Endothelial cell of umbilical vein (primary cell): ENCODE measurements around the gene ACAP2. TPM values are rescaled to one million over a fixed set of nuclear protein-coding genes. Genes with fewer than 3 reads are reported as not detected.

ENCODE experiments used
- BruUV-seq: library from RNA; stranded (reverse); fragments of 400-500 nt; replicated peaks from 2 replicates; lab custom pipeline; 2021; lab: Mats Ljungman, UMichigan
- CTCF ChIA-PET: fragments of 300-600, 350-600 bp; sonication (Branson Sonifier 250); formaldehyde crosslinking; loops from one replicate; lab custom pipeline; 2021; ENCODE audit warnings: antibody characterized with exemption, inconsistent platforms; lab: Charles Lee
- POLR2A ChIA-PET: fragments of 300-600, 350-600 bp; sonication (Branson Sonifier 250); formaldehyde crosslinking; loops from one replicate; lab custom pipeline; 2021; ENCODE audit warnings: antibody characterized with exemption, inconsistent platforms; lab: Charles Lee
- DNase-seq: peaks from one replicate; pipeline ENCODE4 v3.0.0-alpha.2; 2011; ENCODE audit warnings: low read depth, low spot score
- FAIRE-seq: peaks from 2 replicates; lab custom pipeline; 2011; peaks lifted over from hg19 to GRCh38; lab: Jason Lieb, UNC
- H2AFZ ChIP-seq: 2 replicates; pipeline ENCODE4 v1.6.0; 2012; ENCODE audit warnings: low read depth, low read length, control low read depth, inconsistent platforms
- H3K27ac ChIP-seq: 2 replicates; pipeline ENCODE4 v1.5.1; 2011; ENCODE audit warnings: low read depth, mild to moderate bottlenecking, control low read depth, low read length, moderate library complexity; ENCODE audit not compliant: insufficient read depth
- H3K27me3 ChIP-seq, 2 experiments: 2 replicates each; pipeline versions ENCODE4 v1.6.0 to v1.6.1; 2011; ENCODE audit warnings: low read length in 2 of 2, mixed read lengths in 1 of 2; ENCODE audit not compliant: control insufficient read depth in 2 of 2, insufficient read depth in 2 of 2
- H3K36me3 ChIP-seq, 2 experiments: 2 replicates in 1 of 2; 3 replicates in 1 of 2; pipeline ENCODE4 v1.5.1; 2011; ENCODE audit warnings: low read length in 2 of 2, mild to moderate bottlenecking in 1 of 2, moderate library complexity in 1 of 2; ENCODE audit not compliant: control insufficient read depth in 2 of 2, insufficient read depth in 2 of 2; ENCODE audit errors: extremely low read depth in 1 of 2
- H3K4me1 ChIP-seq: 3 replicates; pipeline ENCODE4 v1.5.1; 2011; ENCODE audit warnings: mild to moderate bottlenecking, low read length; ENCODE audit not compliant: control insufficient read depth, insufficient read depth; ENCODE audit errors: extremely low read depth
- H3K4me2 ChIP-seq: 2 replicates; pipeline ENCODE4 v1.6.1; 2011; ENCODE audit warnings: low read length, control low read depth, mixed read lengths; ENCODE audit not compliant: insufficient read depth
- H3K4me3 ChIP-seq, 3 experiments: fragments of 200-600 bp in 1 of 3; sonication (generic), shearing (Covaris generic) in 1 of 3; replicated peaks in 1 of 3; 2 replicates each; pipeline ENCODE4 v1.5.1; 2011 to 2016; ENCODE audit warnings: control low read depth in 3 of 3, low read length in 3 of 3, mild to moderate bottlenecking in 2 of 3, inconsistent platforms in 1 of 3, low read depth in 1 of 3, moderate library complexity in 1 of 3; ENCODE audit not compliant: insufficient read depth in 1 of 3
- H3K79me2 ChIP-seq: 2 replicates; pipeline ENCODE4 v1.6.0; 2012; ENCODE audit warnings: low read length, inconsistent platforms; ENCODE audit not compliant: control insufficient read depth, insufficient read depth
- H3K9ac ChIP-seq: replicated peaks from 2 replicates; pipeline ENCODE3; 2011; ENCODE audit warnings: low read length, control low read depth; ENCODE audit not compliant: insufficient read depth; ENCODE audit errors: extremely low read depth
- H3K9me1 ChIP-seq: replicated peaks from 3 replicates; pipeline ENCODE4 v1.6.0; 2011; ENCODE audit warnings: mild to moderate bottlenecking, low read length; ENCODE audit not compliant: control insufficient read depth, insufficient read depth; ENCODE audit errors: extremely low read depth
- H3K9me3 ChIP-seq: replicated peaks from 2 replicates; pipeline ENCODE4 v1.5.1; 2012; ENCODE audit warnings: low read length, inconsistent platforms; ENCODE audit not compliant: control insufficient read depth, insufficient read depth
- H4K20me1 ChIP-seq: replicated peaks from 2 replicates; pipeline ENCODE3; 2011; ENCODE audit warnings: mild to moderate bottlenecking, low read length; ENCODE audit not compliant: control insufficient read depth, insufficient read depth; ENCODE audit errors: extremely low read depth
- EZH2 ChIP-seq: IDR thresholded peaks from 2 replicates; pipeline ENCODE4 v1.6.1; 2012; ENCODE audit warnings: borderline replicate concordance, low read depth, mild to moderate bottlenecking, moderate library complexity, low read length, inconsistent platforms; ENCODE audit not compliant: severe bottlenecking
- FOS ChIP-seq: IDR thresholded peaks from 2 replicates; pipeline ENCODE4 v1.6.1; 2011; ENCODE audit warnings: mild to moderate bottlenecking, low read length, moderate library complexity, borderline replicate concordance; ENCODE audit not compliant: insufficient read depth
- GATA2 ChIP-seq: IDR thresholded peaks from 2 replicates; pipeline ENCODE4 v1.7.0; 2011; ENCODE audit warnings: low read depth, mild to moderate bottlenecking, moderate library complexity, mixed read lengths, low read length; ENCODE audit not compliant: insufficient read length, insufficient read depth
- JUN ChIP-seq: IDR thresholded peaks from 2 replicates; pipeline ENCODE4 v1.6.1; 2011; ENCODE audit warnings: borderline replicate concordance, low read depth; ENCODE audit not compliant: insufficient read length, insufficient read depth
- MYC ChIP-seq: IDR thresholded peaks from one replicate; pipeline ENCODE4 v1.6.1; 2011; ENCODE audit warnings: mild to moderate bottlenecking, low read depth, low read length
- POLR2A ChIP-seq: IDR thresholded peaks from 2 replicates; pipeline ENCODE4 v1.6.1; 2012; ENCODE audit warnings: low read depth, mild to moderate bottlenecking, control low read depth, low read length
- POLR2AphosphoS5 ChIP-seq: IDR thresholded peaks from 2 replicates; pipeline ENCODE4 v1.6.1; 2012; ENCODE audit warnings: low read depth, mild to moderate bottlenecking, control low read depth, low read length, moderate library complexity; ENCODE audit not compliant: insufficient read depth
- dilution Hi-C: fragments of 300-500 bp; cut with MboI; formaldehyde crosslinking; loops from one replicate; pipeline ENCODE4 v1.15.0; 2019; ENCODE audit warnings: low sequenced_read_pairs; ENCODE audit not compliant: extremely low pct_ligation_motif_present
- intact Hi-C: fragments of 100-400 bp; cut with micrococcal nuclease; formaldehyde crosslinking; loops from one replicate; pipeline ENCODE4 v1.10.0; 2022
- polyA plus RNA-seq, 4 experiments: library from polyadenylated mRNA; depleted of rRNA in 3 of 4; stranded (reverse) in 3 of 4; unstranded in 1 of 4; fragments of >200 nt; gene quantifications; 2 replicates each; pipeline versions ENCODE4 v1.2.1 to v1.2.3, GENCODE V29; 2011 to 2012; ENCODE audit warnings: missing spikeins in 1 of 4
- total RNA-seq: library from RNA; stranded (reverse); gene quantifications from 2 replicates; pipeline ENCODE4 v1.2.3, GENCODE V29; 2021
- TF ChIP-seq, protein P1 (sequence below): IDR thresholded peaks from 2 replicates; pipeline ENCODE4 v1.6.1; 2011; ENCODE audit not compliant: insufficient read depth, insufficient read length
- TF ChIP-seq, protein P2 (sequence below), 2 donors: IDR thresholded peaks; 1 replicate in 1 of 2; 2 replicates in 1 of 2; pipeline ENCODE4 v1.5.1; 2011; ENCODE audit warnings: low read length in 2 of 2, mild to moderate bottlenecking in 2 of 2, moderate library complexity in 2 of 2, control low read depth in 1 of 2, inconsistent platforms in 1 of 2, low read depth in 1 of 2; ENCODE audit not compliant: insufficient read depth in 1 of 2; ENCODE audit errors: extremely low read depth in 1 of 2

ACAP2 gene
- total and polyA plus RNA-seq, 2 donors (not counting 3 experiments of a cell fraction or from before 2014, with no cell fraction given): 13.6 to 36.9 TPM

DNA sequence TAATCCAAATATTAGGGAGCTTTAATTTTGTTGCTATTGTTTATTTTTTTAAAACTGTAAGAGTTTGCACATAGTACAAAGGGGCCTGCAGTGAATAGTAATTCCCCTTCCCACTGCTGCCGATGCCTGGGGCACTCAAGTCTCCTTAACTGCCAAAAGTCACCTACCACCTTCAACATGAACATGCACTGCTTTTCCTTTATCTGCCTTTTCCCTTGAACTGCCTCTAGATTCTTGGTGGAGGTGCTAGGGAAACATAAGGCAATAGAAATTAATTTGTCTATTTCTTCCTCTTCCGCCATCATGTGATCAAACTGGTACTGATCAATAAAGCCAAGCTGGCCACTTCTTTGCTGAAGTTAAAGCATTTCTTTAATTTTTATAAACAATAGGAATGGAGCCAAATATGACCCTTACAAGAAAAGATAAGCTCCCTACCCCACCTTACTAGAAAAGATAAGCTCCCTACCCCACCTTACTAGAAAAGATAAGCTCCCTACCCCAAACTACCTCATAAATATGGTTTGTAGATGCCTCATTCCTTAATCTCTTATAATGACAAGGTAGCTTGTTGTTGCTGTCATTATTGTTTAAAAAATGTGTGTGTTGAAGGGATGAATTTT is 17.4 kb upstream of the ACAP2 start:
- no peak for FAIRE-seq
- intact Hi-C loops: no loop called here
- dilution Hi-C loops: no loop called here
- H3K9me3 ChIP-seq: no peaks in the 10 kb centered on the region
- H3K79me2 ChIP-seq: no peaks in the 10 kb centered on the region
- TF ChIP-seq, protein P1, sequence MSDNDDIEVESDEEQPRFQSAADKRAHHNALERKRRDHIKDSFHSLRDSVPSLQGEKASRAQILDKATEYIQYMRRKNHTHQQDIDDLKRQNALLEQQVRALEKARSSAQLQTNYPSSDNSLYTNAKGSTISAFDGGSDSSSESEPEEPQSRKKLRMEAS: no peak
- TF ChIP-seq JUN: no peak
- no peak for TF ChIP-seq POLR2A
- TF ChIP-seq EZH2: no peak
- TF ChIP-seq POLR2AphosphoS5: no peak
- TF ChIP-seq GATA2: no peak
- no peak for TF ChIP-seq MYC
- TF ChIP-seq FOS: no peak
- TF ChIP-seq, protein P2, sequence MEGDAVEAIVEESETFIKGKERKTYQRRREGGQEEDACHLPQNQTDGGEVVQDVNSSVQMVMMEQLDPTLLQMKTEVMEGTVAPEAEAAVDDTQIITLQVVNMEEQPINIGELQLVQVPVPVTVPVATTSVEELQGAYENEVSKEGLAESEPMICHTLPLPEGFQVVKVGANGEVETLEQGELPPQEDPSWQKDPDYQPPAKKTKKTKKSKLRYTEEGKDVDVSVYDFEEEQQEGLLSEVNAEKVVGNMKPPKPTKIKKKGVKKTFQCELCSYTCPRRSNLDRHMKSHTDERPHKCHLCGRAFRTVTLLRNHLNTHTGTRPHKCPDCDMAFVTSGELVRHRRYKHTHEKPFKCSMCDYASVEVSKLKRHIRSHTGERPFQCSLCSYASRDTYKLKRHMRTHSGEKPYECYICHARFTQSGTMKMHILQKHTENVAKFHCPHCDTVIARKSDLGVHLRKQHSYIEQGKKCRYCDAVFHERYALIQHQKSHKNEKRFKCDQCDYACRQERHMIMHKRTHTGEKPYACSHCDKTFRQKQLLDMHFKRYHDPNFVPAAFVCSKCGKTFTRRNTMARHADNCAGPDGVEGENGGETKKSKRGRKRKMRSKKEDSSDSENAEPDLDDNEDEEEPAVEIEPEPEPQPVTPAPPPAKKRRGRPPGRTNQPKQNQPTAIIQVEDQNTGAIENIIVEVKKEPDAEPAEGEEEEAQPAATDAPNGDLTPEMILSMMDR (IDR thresholded peaks at IDR 0.05; ENCODE audit: extremely low read depth in 1 of 2, insufficient read depth in 1 of 2, low read depth in 1 of 2, low read length in 2 of 2): no peak
- POLR2A ChIA-PET: no interaction called here
- H3K4me2 ChIP-seq: no peak overlapping the region
- H3K4me1 ChIP-seq: no peaks in the 10 kb centered on the region
- no peaks in the 10 kb centered on the region for H4K20me1 ChIP-seq
- H3K9me1 ChIP-seq: no peaks in the 10 kb centered on the region
- no peak overlapping the region for H3K4me3 ChIP-seq
- DNase-seq: no peak
- CTCF ChIA-PET: interaction anchor here (0.7 to 1.0 kb wide), 2 partner anchors 11 to 189 kb away, joined by 3 read pairs; partner anchors contain the start of gene XXYLT1
- H3K36me3 ChIP-seq: no peaks in the 10 kb centered on the region
- BruUV-seq: no TSS peak
- H3K27ac ChIP-seq: no peak overlapping the region
- H2AFZ ChIP-seq: no peak overlapping the region
- H3K9ac ChIP-seq: no peak overlapping the region
- peaks cover 3 to 4% of the 10 kb centered on the region in 2 experiments for H3K27me3 ChIP-seq
